Testis (tissue), 2 donors: ENCODE measurements around the gene LRRC43.

Source experiments
- CTCF ChIP-seq, 3 experiments: fragments of 450-650 bp in 2 of 3; fragments of 200-600 bp in 1 of 3; sonication (generic) in 1 of 3; IDR thresholded peaks; one replicate each; pipeline ENCODE4 v1.5.1; 2016 to 2019; ENCODE audit warnings: antibody characterized with exemption in 3 of 3, mild to moderate bottlenecking in 2 of 3, moderate library complexity in 1 of 3
- POLR2A ChIP-seq: fragments of 450-650 bp; IDR thresholded peaks from one replicate; pipeline ENCODE4 v1.6.1; 2017; ENCODE audit warnings: antibody characterized with exemption, mild to moderate bottlenecking, moderate library complexity

GRCh38 chr12:122200541-122201175 lies 17.7 kb downstream of the LRRC43 start:
- TF ChIP-seq POLR2A (no peak), CTCF (IDR thresholded peaks at IDR 0.05) (no peak)
